Ammon's horn (tissue), 1 donor: ENCODE measurements around the gene GNPTG.

Source experiments
- DNase-seq: peaks from one replicate; pipeline ENCODE4 v3.0.0-alpha.2; 2016; ENCODE audit warnings: low spot score

The GNPTG gene

DNA sequence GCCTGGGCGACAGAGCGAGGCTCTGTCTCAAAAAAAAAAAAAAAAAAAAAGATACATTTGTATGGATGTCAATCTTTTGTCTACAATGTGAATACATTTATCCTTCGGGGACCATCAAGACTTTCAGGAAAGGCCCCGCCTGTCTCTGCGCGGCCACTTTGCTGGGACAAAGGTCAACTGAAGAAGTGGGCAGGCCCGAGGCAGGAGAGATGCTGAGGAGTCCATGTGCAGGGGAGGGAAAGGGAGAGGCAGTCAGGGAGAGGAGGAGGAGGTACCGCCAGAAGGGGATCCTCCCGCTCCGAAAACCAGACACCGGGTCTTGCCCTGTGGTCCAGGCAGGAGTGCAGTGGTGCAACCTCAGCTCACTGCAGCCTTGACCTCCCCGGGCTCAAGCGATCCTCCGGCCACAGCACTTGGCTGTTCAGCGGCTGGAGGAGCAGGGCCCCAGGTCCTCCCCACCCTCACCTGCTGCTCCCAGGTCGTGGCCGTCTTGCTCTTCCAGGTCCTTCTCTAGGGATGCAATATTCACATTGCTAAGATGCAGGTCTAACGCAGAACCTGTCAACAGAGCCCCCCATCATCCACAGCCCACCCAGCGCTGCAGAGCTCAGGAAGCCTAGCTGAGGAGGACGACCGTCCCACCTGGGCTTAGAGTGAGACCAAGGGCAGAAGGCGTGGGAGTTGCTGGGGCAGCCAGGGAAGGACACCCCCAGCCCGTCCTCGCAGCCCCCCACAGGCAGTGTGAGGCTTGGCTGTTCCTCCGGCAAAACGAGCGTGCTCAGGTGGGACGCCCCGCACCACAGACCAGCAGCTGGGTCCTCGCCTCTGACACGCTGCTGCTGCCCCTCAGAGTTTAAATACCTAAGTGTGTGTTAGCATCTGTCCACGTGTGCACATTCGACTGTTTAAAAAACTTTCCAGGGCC lies 19.6 kb downstream of the GNPTG start:
- DNase-seq = no peak

DNA sequence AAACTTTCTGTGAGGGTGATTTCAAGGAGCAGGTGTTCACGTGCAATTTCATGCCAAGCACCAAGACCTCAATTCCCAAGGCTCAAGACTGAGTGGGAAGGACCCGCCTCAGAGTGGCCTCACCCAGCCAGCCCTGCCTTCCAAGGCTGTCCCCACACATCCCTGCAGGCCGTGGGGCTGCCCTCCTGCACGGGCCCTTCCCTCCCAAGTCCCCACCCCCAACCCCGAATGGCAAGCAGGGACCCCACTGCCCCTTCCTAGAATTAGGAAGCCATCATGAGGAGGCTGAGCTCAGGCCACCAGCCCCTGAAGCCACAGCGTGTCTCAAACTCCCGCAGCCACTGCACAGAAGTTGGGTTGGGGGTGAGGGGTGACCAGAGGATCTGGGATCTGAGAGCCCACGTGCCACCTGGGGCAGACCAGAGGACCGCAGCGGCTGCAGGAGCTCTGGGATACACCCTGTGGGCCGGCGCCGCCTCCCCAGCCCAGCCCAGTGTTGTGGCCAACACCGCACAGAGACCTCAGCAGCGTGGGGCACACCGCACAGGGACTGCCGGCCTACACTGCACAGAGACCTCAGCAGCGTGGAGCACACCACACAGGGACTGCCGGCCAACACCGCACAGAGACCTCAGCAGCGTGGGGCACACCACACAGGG lies 20.7 kb downstream of the GNPTG start:
- no peak for DNase-seq

DNA sequence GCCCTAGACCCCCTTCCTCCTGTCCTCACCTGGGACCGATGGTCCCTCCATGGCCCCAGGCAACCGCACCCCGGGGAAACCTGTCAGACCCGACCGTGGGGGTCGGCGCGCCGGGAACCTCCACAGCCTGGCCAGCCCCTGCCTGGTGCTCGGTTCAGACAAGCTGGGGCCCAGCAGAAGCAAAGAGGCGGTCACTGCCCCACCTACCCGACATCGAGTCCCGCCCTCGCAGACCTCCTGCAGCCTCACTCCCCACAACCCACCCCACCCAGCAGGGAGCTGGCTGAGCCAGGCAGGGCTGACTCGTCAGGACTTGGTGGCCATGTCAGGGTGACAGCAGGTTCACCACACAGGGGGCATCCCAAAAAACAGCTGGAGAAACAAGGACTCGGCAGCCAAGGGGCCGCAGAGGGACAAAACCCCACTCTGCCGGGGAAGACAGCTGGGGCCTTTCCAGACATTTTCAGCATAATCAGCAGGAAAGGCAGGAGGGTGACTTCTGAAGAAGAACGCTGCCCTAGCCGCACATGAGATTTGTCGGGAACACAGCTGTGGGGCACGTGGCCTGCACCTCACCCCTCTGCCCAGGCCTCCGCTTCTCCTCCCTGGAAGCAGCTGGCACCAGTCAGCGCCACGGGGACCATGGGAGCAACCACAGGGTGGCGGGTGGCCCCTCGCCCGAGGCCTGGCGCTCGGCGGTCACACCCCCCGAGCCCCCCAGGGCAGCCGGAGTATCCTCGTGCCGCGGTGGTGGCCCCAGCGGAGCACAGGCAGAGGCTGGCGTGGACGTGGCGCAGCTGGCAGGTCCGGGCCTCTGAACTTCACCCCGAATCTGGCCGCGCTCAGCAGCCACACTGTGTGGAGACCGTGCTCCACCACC lies 22.9 kb downstream of the GNPTG start:
- no peak for DNase-seq

DNA sequence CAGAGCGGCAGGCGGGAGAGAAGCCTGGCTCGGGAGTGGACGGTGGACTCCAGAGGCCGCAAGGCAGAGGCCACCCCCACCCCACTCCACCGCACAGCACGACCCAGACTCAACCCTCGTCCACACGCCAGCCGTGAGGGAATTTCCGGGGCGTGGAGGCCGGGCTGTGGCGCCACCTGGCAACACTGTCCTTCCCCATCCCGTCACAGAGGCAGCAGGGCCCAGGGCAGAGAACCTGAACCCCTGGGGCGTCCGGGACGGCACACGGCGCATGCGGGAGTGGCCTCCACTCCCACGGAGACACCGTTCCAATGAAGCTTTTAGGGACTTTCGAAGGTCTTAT lies 23.5 kb downstream of the GNPTG start:
- DNase-seq = no peak

DNA sequence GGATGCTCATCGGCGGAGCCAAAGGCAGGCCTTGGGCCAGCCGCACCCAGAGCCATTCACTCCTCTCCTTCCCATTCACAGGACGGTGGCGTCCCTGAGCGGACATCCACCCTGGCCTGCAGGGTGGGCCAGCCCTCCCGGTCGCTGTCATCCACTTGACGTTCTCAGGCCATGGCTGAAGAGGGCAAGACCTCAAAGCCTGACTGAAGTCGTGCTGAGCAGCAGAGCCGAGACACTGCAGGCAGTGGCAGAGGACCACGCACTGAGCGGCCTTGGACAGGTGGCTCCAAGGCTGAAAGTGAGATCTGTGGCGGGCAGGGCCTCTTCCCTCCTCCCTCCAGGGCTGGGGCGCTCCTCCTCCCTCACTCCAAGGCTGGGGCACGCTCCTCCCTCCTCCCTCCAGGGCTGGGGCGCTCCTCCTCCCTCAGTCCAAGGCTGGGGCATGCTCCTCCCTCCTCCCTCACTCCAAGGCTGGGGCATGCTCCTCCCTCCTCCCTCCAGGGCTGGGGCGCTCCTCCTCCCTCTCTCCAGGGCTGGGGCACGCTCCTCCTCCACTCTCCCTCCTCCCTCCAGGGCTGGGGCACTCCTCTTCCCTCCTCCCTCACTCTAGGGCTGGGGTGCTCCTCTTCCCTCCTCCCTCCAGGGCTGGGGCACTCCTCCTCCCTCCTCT lies 24.1 kb downstream of the GNPTG start:
- no peak for DNase-seq

DNA sequence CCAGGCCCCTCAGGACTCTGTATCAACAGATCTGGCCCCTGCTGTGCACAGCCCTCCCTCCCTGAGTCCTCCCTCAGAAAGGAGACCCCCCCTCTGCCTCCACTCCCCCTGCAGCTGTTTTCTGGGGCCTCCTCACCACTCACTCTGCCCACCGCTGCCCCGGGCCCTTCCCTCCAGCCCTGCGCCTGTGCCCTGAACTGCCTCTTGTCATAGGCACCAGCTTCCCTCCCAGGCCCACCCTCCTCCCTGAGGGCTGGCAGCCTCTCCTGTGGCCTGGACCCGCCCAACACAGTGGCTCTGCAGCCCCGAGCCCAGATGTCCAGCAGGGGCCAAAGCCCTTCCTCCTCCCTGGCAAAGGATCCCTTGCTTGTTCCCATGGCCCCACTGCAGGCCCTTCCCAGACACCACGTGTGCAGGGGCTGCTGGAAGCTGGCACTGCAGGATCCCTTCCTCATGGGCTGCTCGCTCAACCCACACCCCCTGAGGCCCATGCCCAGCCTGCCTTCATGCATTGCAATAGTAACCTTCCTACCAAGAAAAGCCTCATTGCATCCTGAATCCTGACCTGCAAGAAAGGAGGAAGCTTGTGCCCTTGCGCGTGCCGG lies 25.8 kb downstream of the GNPTG start:
- peak; percentile 71 for DNase-seq

DNA sequence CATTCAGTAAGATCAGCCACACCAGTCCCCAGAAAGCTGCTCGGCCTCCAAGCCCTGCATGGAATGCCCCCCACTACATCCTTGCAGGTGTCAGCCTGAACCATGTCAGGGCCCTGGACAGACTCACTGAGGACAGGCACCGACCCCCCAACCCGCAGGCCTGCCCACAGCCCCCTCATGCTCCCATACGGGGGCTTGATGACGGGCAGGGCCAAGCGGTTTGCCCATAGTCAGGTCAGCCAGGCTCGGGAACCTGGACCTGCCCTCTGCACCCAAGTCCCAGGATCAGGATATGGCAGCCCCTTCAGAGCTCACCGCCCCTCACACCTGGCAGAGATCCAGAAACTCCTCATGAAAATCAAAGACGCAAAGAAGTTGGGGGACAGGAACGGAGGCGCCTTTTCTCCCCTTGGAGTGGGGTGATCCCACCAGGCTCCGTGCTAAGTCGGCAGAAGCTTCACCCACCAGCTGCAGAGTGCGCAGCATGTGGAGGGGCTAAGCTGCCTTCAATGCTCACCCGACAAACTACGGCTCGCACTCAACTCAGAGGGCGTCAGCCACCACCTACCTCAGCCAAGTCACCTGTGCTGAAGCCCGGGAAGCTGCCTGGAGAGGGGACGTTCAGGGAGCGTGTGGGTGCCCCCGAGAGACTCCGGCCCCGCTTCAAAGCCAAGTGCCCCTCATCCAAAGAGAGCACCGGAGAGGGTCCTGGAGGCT lies 26.5 kb downstream of the GNPTG start:
- DNase-seq = no peak

DNA sequence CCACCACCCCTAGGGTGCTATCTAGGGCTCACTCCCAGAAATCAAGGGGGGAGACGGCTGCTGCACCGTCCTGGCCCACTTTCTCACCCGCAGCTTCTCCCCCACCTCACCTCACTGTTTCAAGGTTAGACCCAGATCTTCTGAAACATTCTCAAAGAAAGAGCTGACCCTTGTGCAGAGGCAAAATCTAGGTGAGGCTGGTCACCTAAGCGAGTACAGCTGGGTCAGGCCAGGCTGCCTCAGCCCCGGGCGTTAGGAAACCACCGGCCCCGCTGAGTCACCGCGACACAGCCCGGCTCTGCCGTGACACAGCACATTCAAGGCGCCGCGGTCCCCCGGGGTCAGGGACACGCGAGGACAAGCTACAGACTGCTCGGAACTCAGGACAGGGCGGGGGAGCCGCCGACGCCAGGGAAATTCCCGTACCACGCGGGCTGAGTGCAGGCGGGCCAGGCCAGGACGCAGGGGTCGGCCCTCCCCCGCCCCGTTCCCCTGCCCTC lies 27.1 kb downstream of the GNPTG start:
- peak; percentile 45 for DNase-seq

DNA sequence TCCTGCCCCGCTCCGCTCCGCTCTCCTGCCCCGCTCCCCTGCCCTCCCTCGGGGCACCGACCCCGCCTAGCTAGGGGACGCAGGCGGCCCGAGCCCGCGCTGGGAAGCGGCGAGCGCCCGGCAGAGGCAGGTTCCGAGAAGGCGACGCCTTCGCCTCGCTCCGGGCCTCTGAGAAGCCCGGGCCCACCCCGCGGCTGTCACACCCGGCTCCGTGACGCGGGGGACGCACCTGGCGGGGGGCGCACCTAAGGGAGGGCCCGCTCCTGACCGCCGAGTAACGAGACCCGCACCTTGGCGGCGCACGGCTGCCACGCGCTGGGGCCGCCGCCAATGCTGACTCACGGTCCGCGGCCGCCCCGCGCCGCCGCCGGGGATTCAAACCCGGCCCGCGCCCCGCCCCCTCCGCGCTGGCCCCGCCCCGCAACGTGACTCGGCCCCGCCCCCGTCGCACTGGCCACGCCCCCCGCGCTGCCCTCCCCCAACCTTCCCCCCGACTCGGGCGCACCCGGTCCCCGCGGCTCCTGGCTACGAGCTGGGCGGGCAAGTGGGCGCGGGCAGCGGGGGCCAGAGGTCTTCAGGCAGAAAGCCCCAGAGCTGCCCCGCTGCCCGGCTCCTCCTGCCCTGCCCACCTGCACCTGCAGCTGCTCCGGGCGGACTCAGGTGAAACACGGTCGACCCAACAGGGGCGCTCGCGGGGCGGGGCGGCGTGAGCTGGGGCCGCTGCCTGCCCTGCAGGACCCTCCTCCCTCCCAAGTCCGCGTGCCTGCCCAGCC lies 27.8 kb downstream of the GNPTG start:
- DNase-seq = no peak

DNA sequence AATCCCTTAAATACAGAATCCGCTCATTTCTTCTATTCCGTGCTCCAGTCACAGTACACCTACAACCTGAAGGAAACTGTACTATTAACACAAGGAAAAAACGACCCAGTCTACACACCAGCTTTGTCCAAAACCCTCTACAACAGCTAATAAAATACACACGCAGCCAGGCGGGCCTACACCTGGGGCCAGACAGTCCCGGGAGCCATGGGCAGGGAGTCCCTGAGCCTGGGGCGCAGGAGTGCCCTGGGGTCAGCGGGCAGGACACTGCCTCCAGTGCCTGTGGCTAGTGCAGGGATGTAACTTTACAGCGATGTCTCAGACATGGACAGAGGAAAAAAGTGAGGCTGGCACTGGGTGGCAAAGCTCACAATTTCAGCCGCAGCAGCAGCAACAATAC lies 28.5 kb downstream of the GNPTG start:
- DNase-seq = no peak

DNA sequence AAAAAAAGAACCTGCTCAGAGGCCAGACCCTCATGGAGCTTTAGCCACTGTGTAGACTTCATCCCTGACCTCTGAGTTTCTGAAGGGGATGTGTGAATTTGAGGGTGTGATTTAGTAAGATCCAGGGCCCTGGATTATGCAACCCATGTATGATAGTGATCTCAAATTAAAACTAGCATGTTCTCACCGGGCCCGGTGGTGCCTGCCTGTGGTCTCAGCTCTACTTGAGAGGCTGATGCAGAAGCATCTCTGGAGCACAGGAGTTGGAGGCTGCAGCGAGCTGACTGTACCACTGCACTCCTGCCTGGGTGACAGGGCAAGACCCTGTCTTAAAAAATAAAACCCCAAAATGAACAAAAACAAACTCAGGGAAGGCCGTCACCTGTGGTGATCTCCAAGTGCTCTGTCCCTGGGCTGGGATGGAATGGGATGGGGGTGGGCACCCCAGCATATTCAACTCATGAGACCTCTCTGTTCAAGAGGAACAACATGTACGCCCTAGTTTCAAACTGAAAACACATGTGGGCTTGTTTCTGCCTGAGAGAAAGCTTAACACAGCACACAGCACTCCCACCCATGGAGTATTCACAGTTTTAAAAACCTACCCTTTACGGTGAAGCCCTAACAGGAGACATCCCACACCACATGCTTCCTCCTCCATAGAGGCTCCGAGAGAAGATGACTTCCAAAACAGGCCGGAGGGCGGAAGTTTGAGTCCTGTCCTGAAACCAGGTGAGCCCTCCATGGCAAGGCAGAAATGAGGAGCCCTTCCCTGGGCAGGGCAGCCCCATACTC lies 30.1 kb downstream of the GNPTG start:
- DNase-seq = no peak

DNA sequence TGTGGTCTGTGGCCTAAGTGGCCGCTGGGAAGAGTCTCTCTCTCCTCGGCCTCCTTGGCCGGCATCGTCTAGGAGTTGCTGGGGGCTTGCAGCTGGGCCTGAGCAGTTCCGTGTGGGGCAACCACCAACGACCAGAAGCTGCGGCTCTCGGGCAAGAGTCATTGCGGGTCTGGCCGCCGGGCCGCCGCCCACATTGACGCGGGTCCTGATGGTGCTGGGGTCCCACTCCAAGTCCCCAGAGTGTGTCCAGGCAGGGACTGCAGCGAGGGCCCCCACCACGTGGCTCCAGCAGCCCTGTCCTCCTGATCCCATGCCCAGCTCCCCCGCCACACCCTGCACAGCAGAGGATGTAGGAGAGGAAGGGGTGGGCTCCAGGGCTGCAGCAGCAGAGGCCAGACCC lies 31.8 kb downstream of the GNPTG start:
- no peak for DNase-seq

DNA sequence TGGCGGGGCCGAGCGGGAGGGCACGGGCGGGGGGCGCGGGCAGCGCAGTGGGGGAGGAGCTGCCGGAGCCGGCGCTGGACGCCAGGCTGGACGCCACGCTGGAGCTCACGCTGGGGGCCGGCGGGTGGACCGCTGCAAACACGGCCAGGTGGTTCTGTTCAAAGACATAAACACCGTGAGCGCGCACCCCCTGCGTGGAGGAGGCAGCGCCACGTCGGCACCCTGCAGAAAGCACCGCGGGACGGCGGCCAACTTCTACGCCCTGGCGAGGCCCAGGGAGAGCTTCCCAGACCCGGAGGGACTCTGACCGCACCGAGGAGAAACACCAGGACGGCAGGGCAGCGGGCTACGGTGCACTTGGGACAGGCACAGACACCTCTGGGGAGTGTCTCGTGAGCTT lies 33.5 kb downstream of the GNPTG start:
- DNase-seq = no peak

DNA sequence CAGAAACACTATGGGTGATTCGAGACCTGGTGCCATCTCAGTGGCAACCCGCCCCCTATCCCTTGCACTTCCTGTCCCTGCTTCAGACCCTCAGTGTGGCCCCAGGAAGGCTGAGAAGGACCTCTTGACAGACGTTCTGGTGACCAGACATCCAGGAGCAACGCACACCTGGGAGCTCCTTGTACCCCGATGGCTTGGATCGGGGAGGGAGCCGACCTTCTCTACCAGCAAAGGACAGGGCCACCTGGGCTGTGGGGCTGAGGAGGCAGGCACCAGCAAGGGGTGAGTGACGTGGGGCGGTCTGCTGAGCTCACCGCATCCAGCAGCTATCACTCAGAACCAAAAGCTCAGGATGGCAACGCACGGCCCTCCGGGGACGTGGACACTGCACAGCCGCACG lies 35.6 kb downstream of the GNPTG start:
- no peak for DNase-seq

DNA sequence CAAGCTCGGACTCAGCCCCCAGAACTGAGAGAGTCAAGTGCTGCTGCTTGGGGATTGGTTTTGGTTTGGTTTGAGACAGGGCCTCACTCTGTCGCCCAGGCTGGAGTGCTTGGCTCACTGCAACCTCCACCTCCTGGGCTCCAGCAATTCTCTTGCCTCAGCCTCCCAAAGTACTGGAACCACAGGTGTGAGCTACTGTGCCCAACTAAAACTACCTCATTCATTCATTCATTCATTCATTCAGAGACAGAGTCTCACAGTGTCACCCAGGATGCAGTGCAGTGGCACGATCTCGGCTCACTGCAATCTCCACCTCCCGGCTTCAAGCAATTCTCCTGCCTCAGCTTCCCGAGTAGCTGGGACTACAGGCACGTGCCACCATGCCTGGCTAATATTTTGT lies 38.0 kb downstream of the GNPTG start:
- DNase-seq = no peak

DNA sequence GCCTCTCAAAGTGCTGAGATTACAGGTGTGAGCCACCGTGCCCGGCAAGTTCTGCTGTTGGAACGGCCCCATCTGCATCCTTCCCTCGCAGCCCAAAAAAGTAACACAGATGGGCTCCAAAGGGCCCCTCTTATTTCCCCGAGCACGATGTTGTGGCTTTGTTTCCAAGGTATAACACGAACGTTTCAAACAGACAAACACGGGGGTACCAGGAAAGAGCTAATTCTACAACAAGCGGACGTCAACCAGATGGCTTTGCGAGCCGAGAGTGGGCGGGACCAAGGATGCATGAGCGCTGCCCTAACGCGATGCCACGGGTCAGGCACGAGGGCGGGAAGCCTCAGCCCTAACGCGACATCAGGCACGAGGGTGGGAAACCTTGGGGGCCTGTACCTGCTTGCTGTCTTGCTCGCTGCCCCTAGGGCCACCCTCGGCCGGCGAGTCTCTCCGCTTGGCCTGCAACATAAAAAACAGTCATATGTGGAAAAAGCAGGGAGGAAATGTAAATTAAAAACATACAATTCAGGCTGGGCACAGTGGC lies 38.6 kb downstream of the GNPTG start:
- DNase-seq = no peak

DNA sequence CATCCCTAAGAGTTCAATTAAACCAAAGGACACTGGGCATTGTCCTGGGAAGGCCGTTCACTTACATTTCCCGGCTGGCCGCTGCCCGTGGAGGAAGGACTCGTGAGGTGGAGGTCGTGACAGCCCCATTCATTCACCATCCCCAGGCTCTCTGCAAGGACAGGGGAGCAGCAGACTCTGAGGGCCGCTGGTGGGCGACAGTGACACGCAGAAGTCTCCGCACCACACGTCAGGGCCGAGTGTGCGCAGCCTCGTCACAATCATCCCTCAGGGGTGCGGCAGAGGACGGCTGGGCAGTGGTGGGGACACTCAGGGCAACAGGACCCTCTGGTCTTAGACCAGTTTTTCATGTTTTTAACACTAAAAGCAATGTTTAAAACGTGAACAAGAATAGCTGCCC lies 41.1 kb downstream of the GNPTG start:
- DNase-seq = no peak

DNA sequence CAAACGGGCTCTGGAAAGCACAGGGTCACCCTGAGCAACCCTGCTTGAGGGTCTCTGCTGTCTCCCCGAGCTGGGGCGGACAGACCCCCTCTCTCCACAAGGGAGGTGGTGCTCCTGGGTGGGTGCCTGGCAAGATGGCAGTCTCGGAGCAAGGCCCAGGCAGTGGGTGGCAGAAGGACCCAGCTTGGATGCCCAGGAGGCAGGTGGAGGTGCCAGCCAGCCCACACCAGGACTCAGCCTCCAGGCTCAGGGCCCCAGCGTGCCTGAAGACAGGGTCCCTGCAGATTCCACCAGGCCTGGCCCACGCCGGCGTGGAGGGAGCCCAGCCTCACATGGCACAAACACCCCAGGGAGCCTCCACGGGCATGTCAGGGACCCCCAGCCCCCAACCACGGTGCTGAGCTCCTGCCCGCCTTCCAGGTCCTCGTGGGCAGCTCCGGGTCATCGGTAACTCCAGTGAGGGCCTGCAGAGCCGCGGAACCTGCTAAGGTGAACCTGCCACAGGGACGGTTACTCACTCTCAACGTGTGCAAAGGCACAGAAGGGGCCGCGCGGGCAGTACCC lies 42.0 kb downstream of the GNPTG start:
- no peak for DNase-seq
